CD4-positive, alpha-beta T cell treated with Interleukin-17A for 4 hours (primary cell): ENCODE measurements around the gene MYOG.

Experiments
- DNase-seq: peaks from one replicate; pipeline ENCODE4 v3.0.0-alpha.2; 2020; ENCODE audit warnings: mixed read lengths

The MYOG gene

GRCh38 chr1:203090421-203091198 lies 4.8 kb upstream of the MYOG start:
- no peak for DNase-seq

- no peak for DNase-seq
These were observed 3.8 kb upstream of the MYOG start for GRCh38 chr1:203089651-203090045.

GRCh38 chr1:203089001-203089650 lies 3.3 kb upstream of the MYOG start:
- no peak for DNase-seq

GRCh38 chr1:203088441-203088840 lies 2.6 kb upstream of the MYOG start:
- DNase-seq = no peak

- no peak for DNase-seq
These were observed 1.4 kb upstream of the MYOG start for GRCh38 chr1:203086992-203087763.

- no peak for DNase-seq
These were observed 954 bp downstream of the MYOG start for GRCh38 chr1:203084588-203085527.

- DNase-seq = no peak
These were observed 2.3 kb downstream of the MYOG start for GRCh38 chr1:203083463-203083921.

- DNase-seq = no peak
These were observed 3.0 kb downstream of the MYOG start for GRCh38 chr1:203082571-203083462.

- DNase-seq = no peak
These were observed 3.6 kb downstream of the MYOG start for GRCh38 chr1:203082231-203082505.

GRCh38 chr1:203081465-203082230 lies 4.2 kb downstream of the MYOG start:
- DNase-seq = no peak

- DNase-seq = no peak
These were observed 5.4 kb downstream of the MYOG start for GRCh38 chr1:203080456-203080855.

- DNase-seq = no peak
These were observed 7.3 kb downstream of the MYOG start for GRCh38 chr1:203078478-203078877.

GRCh38 chr1:203077956-203078355 lies 7.9 kb downstream of the MYOG start:
- no peak for DNase-seq

- no peak for DNase-seq
These were observed 8.4 kb downstream of the MYOG start for GRCh38 chr1:203077367-203077766.

- DNase-seq = no peak
These were observed 9.7 kb downstream of the MYOG start for GRCh38 chr1:203076031-203076511.

GRCh38 chr1:203075236-203076030 lies 10.4 kb downstream of the MYOG start:
- no peak for DNase-seq

- no peak for DNase-seq
These were observed 11.2 kb downstream of the MYOG start for GRCh38 chr1:203074610-203075009.

- no peak for DNase-seq
These were observed 12.3 kb downstream of the MYOG start for GRCh38 chr1:203073469-203073868.

GRCh38 chr1:203072911-203073310 lies 12.9 kb downstream of the MYOG start:
- no peak for DNase-seq
